Measurements from ENCODE around the gene ENOPH1.
"Not testable (repeated sequence)": the region's sequence is repeated elsewhere in the genome, so short reads cannot be mapped to it uniquely, and the experiment has no call there.

ENOPH1 gene

GRCh38 chr4:82430193-82430963 is at the start of gene ENOPH1, which contains the start of gene HNRNPDL:
ENOPH1 (plus strand) TSS chr4:82430590; CDS start chr4:82430830, 240 bp downstream.
HNRNPDL (minus strand) TSS chr4:82430462; CDS start chr4:82429690, 772 bp downstream.
- Histone ChIP-seq H3K9me3 (ENCODE audit: control insufficient read depth in 1 of 2, low read length in 2 of 2) (no peaks in the 10 kb centered on the region), H3K27me3 (ENCODE audit: low read depth, low read length) (no peaks in the 10 kb centered on the region), H3K4me3 (ENCODE audit: low read depth in 1 of 2, low read length in 2 of 2) (peak within 1 kb of the TSS; percentile 96 to 97), H3K4me1 (ENCODE audit: control insufficient read depth in 1 of 2, insufficient read depth in 2 of 2, low read length in 2 of 2) (peaks cover 8 to 37% of the 10 kb centered on the region in 2 donors), H3K27ac (ENCODE audit: low read length) (peak within 1 kb of the TSS; percentile 96), H3K36me3 (ENCODE audit: control insufficient read depth in 1 of 2, insufficient read depth in 2 of 2, low read length in 2 of 2) (peaks cover 16 to 18% of the 10 kb centered on the region in 2 donors)

GRCh38 chr4:82380831-82381230 is 49.6 kb upstream of the ENOPH1 start:
- Histone ChIP-seq H3K27ac (ENCODE audit: low read length) (no peak overlapping the region), H3K4me1 (ENCODE audit: control insufficient read depth in 1 of 2, insufficient read depth in 2 of 2, low read length in 2 of 2) (peaks cover 4 to 5% of the 10 kb centered on the region in 2 donors), H3K9me3 (ENCODE audit: control insufficient read depth in 1 of 2, low read length in 2 of 2) (no peaks in the 10 kb centered on the region), H3K4me3 (ENCODE audit: low read depth in 1 of 2, low read length in 2 of 2) (no peak overlapping the region), H3K36me3 (ENCODE audit: control insufficient read depth in 1 of 2, insufficient read depth in 2 of 2, low read length in 2 of 2) (no peaks in the 10 kb centered on the region), H3K27me3 (ENCODE audit: low read depth, low read length) (no peaks in the 10 kb centered on the region)

- Histone ChIP-seq H3K27me3 (ENCODE audit: low read depth, low read length) (no peaks in the 10 kb centered on the region), H3K36me3 (ENCODE audit: control insufficient read depth in 1 of 2, insufficient read depth in 2 of 2, low read length in 2 of 2) (no peaks in the 10 kb centered on the region), H3K4me3 (ENCODE audit: low read depth in 1 of 2, low read length in 2 of 2) (no peak overlapping the region), H3K9me3 (ENCODE audit: control insufficient read depth in 1 of 2, low read length in 2 of 2) (no peaks in the 10 kb centered on the region), H3K27ac (ENCODE audit: low read length) (no peak overlapping the region), H3K4me1 (ENCODE audit: control insufficient read depth in 1 of 2, insufficient read depth in 2 of 2, low read length in 2 of 2) (peaks cover under 1% of the 10 kb centered on the region in 2 donors)
Observed at GRCh38 chr4:82381235-82381634, 49.2 kb upstream of the ENOPH1 start.

- Histone ChIP-seq H3K4me1 (ENCODE audit: control insufficient read depth in 1 of 2, insufficient read depth in 2 of 2, low read length in 2 of 2) (no peaks in the 10 kb centered on the region), H3K9me3 (ENCODE audit: control insufficient read depth in 1 of 2, low read length in 2 of 2) (no peaks in the 10 kb centered on the region), H3K27ac (ENCODE audit: low read length) (no peak overlapping the region), H3K27me3 (ENCODE audit: low read depth, low read length) (no peaks in the 10 kb centered on the region), H3K4me3 (ENCODE audit: low read depth in 1 of 2, low read length in 2 of 2) (no peak overlapping the region), H3K36me3 (ENCODE audit: control insufficient read depth in 1 of 2, insufficient read depth in 2 of 2, low read length in 2 of 2) (no peaks in the 10 kb centered on the region)
Observed at GRCh38 chr4:82381661-82382296, 48.6 kb upstream of the ENOPH1 start.

- Histone ChIP-seq H3K4me1 (ENCODE audit: control insufficient read depth in 1 of 2, insufficient read depth in 2 of 2, low read length in 2 of 2) (no peaks in the 10 kb centered on the region), H3K27me3 (ENCODE audit: low read depth, low read length) (no peaks in the 10 kb centered on the region), H3K27ac (ENCODE audit: low read length) (no peak overlapping the region), H3K4me3 (ENCODE audit: low read depth in 1 of 2, low read length in 2 of 2) (no peak overlapping the region), H3K36me3 (ENCODE audit: control insufficient read depth in 1 of 2, insufficient read depth in 2 of 2, low read length in 2 of 2) (no peaks in the 10 kb centered on the region), H3K9me3 (ENCODE audit: control insufficient read depth in 1 of 2, low read length in 2 of 2) (no peaks in the 10 kb centered on the region)
Observed at GRCh38 chr4:82382751-82383150, 47.6 kb upstream of the ENOPH1 start.

- not testable (repeated sequence) for H3K4me1 ChIP-seq (ENCODE audit: control insufficient read depth in 1 of 2, insufficient read depth in 2 of 2, low read length in 2 of 2); H3K36me3 ChIP-seq (ENCODE audit: control insufficient read depth in 1 of 2, insufficient read depth in 2 of 2, low read length in 2 of 2); H3K4me3 ChIP-seq (ENCODE audit: low read depth in 1 of 2, low read length in 2 of 2); H3K27ac ChIP-seq (ENCODE audit: low read length); H3K27me3 ChIP-seq (ENCODE audit: low read depth, low read length); H3K9me3 ChIP-seq (ENCODE audit: control insufficient read depth in 1 of 2, low read length in 2 of 2)
Observed at GRCh38 chr4:82386312-82386711, 44.1 kb upstream of the ENOPH1 start.

GRCh38 chr4:82388405-82388804 is 42.0 kb upstream of the ENOPH1 start:
- no peaks in the 10 kb centered on the region for H3K36me3 ChIP-seq (ENCODE audit: control insufficient read depth in 1 of 2, insufficient read depth in 2 of 2, low read length in 2 of 2)
- no peak overlapping the region for H3K4me3 ChIP-seq (ENCODE audit: low read depth in 1 of 2, low read length in 2 of 2)
- H3K27me3 ChIP-seq (ENCODE audit: low read depth, low read length): no peaks in the 10 kb centered on the region
- H3K27ac ChIP-seq (ENCODE audit: low read length): no peak overlapping the region
- no peaks in the 10 kb centered on the region for H3K9me3 ChIP-seq (ENCODE audit: control insufficient read depth in 1 of 2, low read length in 2 of 2)
- H3K4me1 ChIP-seq (ENCODE audit: control insufficient read depth in 1 of 2, insufficient read depth in 2 of 2, low read length in 2 of 2): peaks cover 0 to 4% of the 10 kb centered on the region in 2 donors

GRCh38 chr4:82390061-82390460 is 40.3 kb upstream of the ENOPH1 start:
- H3K4me1 ChIP-seq (ENCODE audit: control insufficient read depth in 1 of 2, insufficient read depth in 2 of 2, low read length in 2 of 2); H3K36me3 ChIP-seq (ENCODE audit: control insufficient read depth in 1 of 2, insufficient read depth in 2 of 2, low read length in 2 of 2); H3K27me3 ChIP-seq (ENCODE audit: low read depth, low read length); H3K9me3 ChIP-seq (ENCODE audit: control insufficient read depth in 1 of 2, low read length in 2 of 2); H3K27ac ChIP-seq (ENCODE audit: low read length); H3K4me3 ChIP-seq (ENCODE audit: low read depth in 1 of 2, low read length in 2 of 2): not testable (repeated sequence)

GRCh38 chr4:82394896-82395295 is 35.5 kb upstream of the ENOPH1 start:
- Histone ChIP-seq H3K36me3 (ENCODE audit: control insufficient read depth in 1 of 2, insufficient read depth in 2 of 2, low read length in 2 of 2) (no peaks in the 10 kb centered on the region), H3K4me1 (ENCODE audit: control insufficient read depth in 1 of 2, insufficient read depth in 2 of 2, low read length in 2 of 2) (no peaks in the 10 kb centered on the region), H3K4me3 (ENCODE audit: low read depth in 1 of 2, low read length in 2 of 2) (no peak overlapping the region), H3K27me3 (ENCODE audit: low read depth, low read length) (no peaks in the 10 kb centered on the region), H3K9me3 (ENCODE audit: control insufficient read depth in 1 of 2, low read length in 2 of 2) (no peaks in the 10 kb centered on the region), H3K27ac (ENCODE audit: low read length) (no peak overlapping the region)

GRCh38 chr4:82397527-82397926 is 32.9 kb upstream of the ENOPH1 start:
- H3K4me3 ChIP-seq (ENCODE audit: low read depth in 1 of 2, low read length in 2 of 2): no peak overlapping the region
- no peaks in the 10 kb centered on the region for H3K4me1 ChIP-seq (ENCODE audit: control insufficient read depth in 1 of 2, insufficient read depth in 2 of 2, low read length in 2 of 2)
- no peaks in the 10 kb centered on the region for H3K27me3 ChIP-seq (ENCODE audit: low read depth, low read length)
- no peak overlapping the region for H3K27ac ChIP-seq (ENCODE audit: low read length)
- no peaks in the 10 kb centered on the region for H3K9me3 ChIP-seq (ENCODE audit: control insufficient read depth in 1 of 2, low read length in 2 of 2)
- no peaks in the 10 kb centered on the region for H3K36me3 ChIP-seq (ENCODE audit: control insufficient read depth in 1 of 2, insufficient read depth in 2 of 2, low read length in 2 of 2)

GRCh38 chr4:82398263-82398662 is 32.1 kb upstream of the ENOPH1 start:
- H3K9me3 ChIP-seq (ENCODE audit: control insufficient read depth in 1 of 2, low read length in 2 of 2): no peaks in the 10 kb centered on the region
- H3K4me3 ChIP-seq (ENCODE audit: low read depth in 1 of 2, low read length in 2 of 2): no peak overlapping the region
- H3K27ac ChIP-seq (ENCODE audit: low read length): no peak overlapping the region
- no peaks in the 10 kb centered on the region for H3K4me1 ChIP-seq (ENCODE audit: control insufficient read depth in 1 of 2, insufficient read depth in 2 of 2, low read length in 2 of 2)
- no peaks in the 10 kb centered on the region for H3K27me3 ChIP-seq (ENCODE audit: low read depth, low read length)
- H3K36me3 ChIP-seq (ENCODE audit: control insufficient read depth in 1 of 2, insufficient read depth in 2 of 2, low read length in 2 of 2): no peaks in the 10 kb centered on the region
